ENCODE measurements around the gene CDADC1.

CDADC1 gene

GRCh38 chr13:49297338-49297737, 49.6 kb downstream of the CDADC1 start:
- DNase-seq, result no peak

- DNase-seq, result no peak
Observed at GRCh38 chr13:49298416-49298815, 50.7 kb downstream of the CDADC1 start.

GRCh38 chr13:49298903-49299605, 51.3 kb downstream of the CDADC1 start:
- DNase-seq, result no peak

- DNase-seq, result no peak
Observed at GRCh38 chr13:49300276-49300675, 52.6 kb downstream of the CDADC1 start.

GRCh38 chr13:49300739-49301589, 53.2 kb downstream of the CDADC1 start:
- peak; percentile 56 for DNase-seq

- DNase-seq, result no peak
Observed at GRCh38 chr13:49302222-49302621, 54.5 kb downstream of the CDADC1 start.

GRCh38 chr13:49302817-49303216, 55.1 kb downstream of the CDADC1 start:
- no peak for DNase-seq

GRCh38 chr13:49303533-49304252, 56.0 kb downstream of the CDADC1 start:
- DNase-seq, result no peak

GRCh38 chr13:49304356-49304755, 56.6 kb downstream of the CDADC1 start:
- no peak for DNase-seq

GRCh38 chr13:49304763-49305700, 57.3 kb downstream of the CDADC1 start:
- DNase-seq, result no peak

GRCh38 chr13:49305792-49306425, 58.2 kb downstream of the CDADC1 start:
- DNase-seq, result no peak

- DNase-seq, result no peak
Observed at GRCh38 chr13:49307365-49307764, 59.6 kb downstream of the CDADC1 start.

GRCh38 chr13:49308097-49308875, 60.6 kb downstream of the CDADC1 start:
- no peak for DNase-seq

- DNase-seq, result no peak
Observed at GRCh38 chr13:49308921-49309408, 61.2 kb downstream of the CDADC1 start.

GRCh38 chr13:49310251-49310650, 62.5 kb downstream of the CDADC1 start:
- DNase-seq, result no peak

- DNase-seq, result no peak
Observed at GRCh38 chr13:49311816-49312215, 64.1 kb downstream of the CDADC1 start.

GRCh38 chr13:49314344-49314882, 66.7 kb downstream of the CDADC1 start:
- no peak for DNase-seq

GRCh38 chr13:49315036-49315565, 67.4 kb downstream of the CDADC1 start:
- DNase-seq, result no peak

GRCh38 chr13:49315756-49316482, 68.2 kb downstream of the CDADC1 start:
- DNase-seq, result no peak

GRCh38 chr13:49319551-49319950, 71.8 kb downstream of the CDADC1 start:
- no peak for DNase-seq
